Ramos (cell line): ENCODE results near the gene SQSTM1.
"Not testable (repeated sequence)": the region's sequence is repeated elsewhere in the genome, so short reads cannot be mapped to it uniquely, and the experiment has no call there.

Experiments
- in situ Hi-C: fragments of 300-500 bp; cut with MboI; formaldehyde crosslinking; loops from one replicate; pipeline ENCODE4 v1.14.3; 2022; ENCODE audit warnings: low sequenced_read_pairs; ENCODE audit not compliant: unreplicated experiment

SQSTM1 gene

GRCh38 chr5:179870403-179870903, 49.7 kb downstream of the SQSTM1 start:
- in situ Hi-C loops: no loop called here

GRCh38 chr5:179870952-179871351, 50.2 kb downstream of the SQSTM1 start:
- in situ Hi-C loops: no loop called here

- in situ Hi-C loops: not testable (repeated sequence)
These were observed 50.8 kb downstream of the SQSTM1 start for GRCh38 chr5:179871533-179871932.

- in situ Hi-C loops: no loop called here
These were observed 51.5 kb downstream of the SQSTM1 start for GRCh38 chr5:179872055-179872827.

- in situ Hi-C loops: no loop called here
These were observed 52.3 kb downstream of the SQSTM1 start for GRCh38 chr5:179872828-179873575.

GRCh38 chr5:179873588-179874110, 52.9 kb downstream of the SQSTM1 start:
- in situ Hi-C loops: no loop called here

- in situ Hi-C loops: no loop called here
These were observed 53.4 kb downstream of the SQSTM1 start for GRCh38 chr5:179874136-179874535.

- in situ Hi-C loops: no loop called here
These were observed 54.0 kb downstream of the SQSTM1 start for GRCh38 chr5:179874536-179875292.

GRCh38 chr5:179875741-179876609, 55.3 kb downstream of the SQSTM1 start:
- in situ Hi-C loops: no loop called here

GRCh38 chr5:179876610-179876952, 55.9 kb downstream of the SQSTM1 start:
- in situ Hi-C loops: no loop called here

GRCh38 chr5:179878222-179879002, 57.7 kb downstream of the SQSTM1 start:
- in situ Hi-C loops: no loop called here

- in situ Hi-C loops: no loop called here
These were observed 58.4 kb downstream of the SQSTM1 start for GRCh38 chr5:179879003-179879689.

- in situ Hi-C loops: no loop called here
These were observed 58.9 kb downstream of the SQSTM1 start for GRCh38 chr5:179879690-179880010.

GRCh38 chr5:179880066-179880650, 59.5 kb downstream of the SQSTM1 start:
- in situ Hi-C loops: no loop called here

GRCh38 chr5:179880848-179881590, 60.3 kb downstream of the SQSTM1 start:
- in situ Hi-C loops: no loop called here

- in situ Hi-C loops: no loop called here
These were observed 61.6 kb downstream of the SQSTM1 start for GRCh38 chr5:179882338-179882737.

GRCh38 chr5:179883163-179883562, 62.5 kb downstream of the SQSTM1 start:
- in situ Hi-C loops: no loop called here
